Neural crest cell (in vitro differentiated cells): ENCODE data around the gene COX7A2L. TPM values are rescaled to one million over a fixed set of nuclear protein-coding genes. Genes with fewer than 3 reads are reported as not detected.

Experiments
- DNase-seq: peaks from one replicate; pipeline ENCODE4 v3.0.0; 2021; ENCODE audit warnings: low read depth, mixed read lengths, low spot score
- H3K27ac Mint-ChIP-seq: one replicate; pipeline ENCODE4 v1.8.0; 2021; ENCODE audit warnings: mild to moderate bottlenecking, mixed read lengths; ENCODE audit not compliant: unreplicated experiment
- H3K27me3 Mint-ChIP-seq: 2 replicates; pipeline ENCODE4 v1.8.0; 2021; ENCODE audit warnings: low read depth, mild to moderate bottlenecking, mixed read lengths
- H3K36me3 Mint-ChIP-seq: 2 replicates; pipeline ENCODE4 v1.8.0; 2021; ENCODE audit warnings: low read depth, mild to moderate bottlenecking, mixed read lengths
- H3K4me1 Mint-ChIP-seq: 2 replicates; pipeline ENCODE4 v1.8.0; 2021; ENCODE audit warnings: mixed read lengths
- H3K4me3 Mint-ChIP-seq: one replicate; pipeline ENCODE4 v1.8.0; 2021; ENCODE audit warnings: mild to moderate bottlenecking, mixed read lengths
- H3K9me3 Mint-ChIP-seq: 2 replicates; pipeline ENCODE4 v1.8.0; 2021; ENCODE audit warnings: mixed read lengths
- total RNA-seq: library from RNA; stranded (reverse); gene quantifications from 2 replicates; pipeline ENCODE4 v1.2.1, GENCODE V29; 2021
- TF ChIP-seq, protein P1 (sequence below): fragments of 200-600 bp; sonication (generic); conservative IDR thresholded peaks from 2 replicates; pipeline ENCODE4 v1.5.0; 2021; ENCODE audit warnings: antibody characterized with exemption, mild to moderate bottlenecking

The COX7A2L gene
- total RNA-seq, 1 donor from 2014 or later, result 94.4 TPM

DNA sequence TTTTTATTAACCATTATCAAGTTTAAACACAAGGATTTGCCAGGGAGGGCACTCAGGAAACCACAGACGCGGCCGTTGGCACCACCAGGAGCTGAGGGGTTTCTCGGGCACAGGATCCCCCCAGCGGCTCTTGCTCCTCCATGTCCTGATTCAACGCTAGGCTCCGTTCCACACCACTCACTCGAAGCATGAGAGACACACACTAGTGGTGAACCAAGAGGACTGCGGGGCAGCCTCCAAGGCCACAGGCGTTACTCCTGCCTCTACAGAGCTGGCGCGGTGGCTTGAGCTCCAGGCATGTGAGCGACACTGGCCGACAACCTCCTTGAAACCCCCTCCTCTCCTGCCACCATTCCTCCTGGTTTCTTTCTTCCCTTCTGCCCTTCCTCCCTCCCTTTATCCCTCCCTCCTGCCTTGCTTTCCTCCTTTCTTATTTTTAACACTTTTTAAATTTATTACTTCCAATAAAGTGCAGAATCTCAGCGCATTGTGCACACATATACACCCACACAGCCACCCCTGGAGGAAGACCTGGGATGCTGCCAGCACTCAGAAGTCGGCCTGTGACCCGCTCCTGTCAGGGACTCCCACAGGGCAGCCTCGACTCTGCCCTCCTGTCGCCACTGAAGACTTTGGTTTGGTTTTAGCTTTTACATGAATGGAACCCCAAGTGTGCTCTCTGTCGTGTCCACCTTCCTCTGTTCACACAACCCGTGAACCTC, 21.7 kb downstream of the COX7A2L start:
- peaks cover 23% of the 10 kb centered on the region for H3K4me1 Mint-ChIP-seq
- H3K27ac Mint-ChIP-seq, result peak overlapping the region; percentile 93
- no peaks in the 10 kb centered on the region for H3K27me3 Mint-ChIP-seq
- H3K36me3 Mint-ChIP-seq, result peaks cover 43% of the 10 kb centered on the region
- peaks cover 5% of the 10 kb centered on the region for H3K9me3 Mint-ChIP-seq
- TF ChIP-seq, protein P1, sequence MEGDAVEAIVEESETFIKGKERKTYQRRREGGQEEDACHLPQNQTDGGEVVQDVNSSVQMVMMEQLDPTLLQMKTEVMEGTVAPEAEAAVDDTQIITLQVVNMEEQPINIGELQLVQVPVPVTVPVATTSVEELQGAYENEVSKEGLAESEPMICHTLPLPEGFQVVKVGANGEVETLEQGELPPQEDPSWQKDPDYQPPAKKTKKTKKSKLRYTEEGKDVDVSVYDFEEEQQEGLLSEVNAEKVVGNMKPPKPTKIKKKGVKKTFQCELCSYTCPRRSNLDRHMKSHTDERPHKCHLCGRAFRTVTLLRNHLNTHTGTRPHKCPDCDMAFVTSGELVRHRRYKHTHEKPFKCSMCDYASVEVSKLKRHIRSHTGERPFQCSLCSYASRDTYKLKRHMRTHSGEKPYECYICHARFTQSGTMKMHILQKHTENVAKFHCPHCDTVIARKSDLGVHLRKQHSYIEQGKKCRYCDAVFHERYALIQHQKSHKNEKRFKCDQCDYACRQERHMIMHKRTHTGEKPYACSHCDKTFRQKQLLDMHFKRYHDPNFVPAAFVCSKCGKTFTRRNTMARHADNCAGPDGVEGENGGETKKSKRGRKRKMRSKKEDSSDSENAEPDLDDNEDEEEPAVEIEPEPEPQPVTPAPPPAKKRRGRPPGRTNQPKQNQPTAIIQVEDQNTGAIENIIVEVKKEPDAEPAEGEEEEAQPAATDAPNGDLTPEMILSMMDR, result peak; percentile 29
- no peak overlapping the region for H3K4me3 Mint-ChIP-seq
- DNase-seq, result no peak

DNA sequence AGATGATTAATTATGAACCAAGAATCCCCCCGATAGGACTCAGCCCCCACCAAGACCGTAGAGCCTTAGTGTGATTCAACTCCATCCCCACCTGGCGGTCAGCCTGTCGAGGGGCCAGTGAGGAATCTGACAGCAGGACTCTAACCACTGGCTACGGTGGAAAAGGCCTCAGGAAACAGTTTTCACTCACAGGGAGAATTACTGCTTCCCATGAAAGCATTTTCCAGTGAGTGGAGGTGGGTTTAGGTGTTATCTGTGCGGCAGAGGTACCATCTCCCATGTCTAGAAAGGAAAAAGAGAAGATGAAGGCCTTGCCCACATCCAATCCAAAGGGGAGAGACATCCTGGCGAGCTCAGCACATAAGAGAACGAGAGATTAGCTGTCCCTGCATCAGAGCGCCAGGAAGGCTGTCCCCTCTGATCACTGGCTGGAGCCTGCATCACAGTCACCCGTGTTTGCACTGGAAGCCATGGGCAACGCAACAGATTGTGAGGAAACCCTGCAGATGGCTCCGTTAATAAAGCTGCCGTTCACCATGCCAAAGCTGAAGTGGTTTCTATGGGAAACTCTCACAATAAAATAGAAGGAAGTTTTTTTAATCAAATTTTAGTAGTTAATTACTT, 22.3 kb downstream of the COX7A2L start:
- H3K27me3 Mint-ChIP-seq, result no peaks in the 10 kb centered on the region
- peaks cover 23% of the 10 kb centered on the region for H3K4me1 Mint-ChIP-seq
- H3K9me3 Mint-ChIP-seq, result peaks cover 5% of the 10 kb centered on the region
- peak overlapping the region; percentile 75 for H3K27ac Mint-ChIP-seq
- H3K4me3 Mint-ChIP-seq, result no peak overlapping the region
- TF ChIP-seq, protein P1, result no peak
- no peak for DNase-seq
- H3K36me3 Mint-ChIP-seq, result peaks cover 43% of the 10 kb centered on the region

DNA sequence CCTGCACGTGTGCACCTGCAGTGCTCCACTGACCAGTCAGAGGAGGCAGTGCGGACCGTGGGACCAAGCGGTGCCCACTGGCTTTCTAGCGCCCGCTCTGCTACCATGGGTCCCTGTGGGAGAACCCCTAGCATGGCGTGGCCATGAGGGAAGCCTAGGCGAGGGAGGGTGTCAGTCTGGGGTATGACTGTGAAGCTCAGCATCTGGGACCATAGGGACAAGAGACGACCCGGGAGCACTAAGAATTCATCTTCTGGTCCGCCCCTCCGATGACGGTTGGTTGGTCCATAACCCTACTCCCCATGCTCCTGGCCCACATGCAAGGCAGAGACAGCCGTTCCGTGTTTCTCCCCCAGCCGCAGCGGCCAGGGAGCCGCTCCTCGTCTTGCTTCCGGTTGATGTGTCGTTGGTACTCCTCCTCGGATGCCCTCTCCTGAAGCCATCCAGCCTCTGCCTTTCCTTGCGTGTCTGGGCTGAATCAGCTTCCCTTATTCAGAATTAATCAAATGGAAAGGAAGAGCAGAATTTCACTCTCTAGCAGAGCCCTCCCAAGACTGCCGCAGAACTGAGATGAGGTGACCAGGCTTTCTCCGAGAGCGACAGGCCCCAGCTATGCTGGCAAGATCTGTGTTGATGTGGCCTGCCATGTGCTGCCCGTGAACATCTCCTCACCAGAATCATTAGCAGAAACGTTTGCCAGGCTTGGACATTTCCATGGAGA, 23.0 kb downstream of the COX7A2L start:
- Mint-ChIP-seq H3K36me3 (peaks cover 39% of the 10 kb centered on the region), H3K4me3 (no peak overlapping the region), H3K4me1 (peaks cover 20% of the 10 kb centered on the region), H3K27ac (no peak overlapping the region), H3K9me3 (peaks cover 5% of the 10 kb centered on the region), H3K27me3 (no peaks in the 10 kb centered on the region)
- no peak for DNase-seq
- TF ChIP-seq, protein P1, result no peak

DNA sequence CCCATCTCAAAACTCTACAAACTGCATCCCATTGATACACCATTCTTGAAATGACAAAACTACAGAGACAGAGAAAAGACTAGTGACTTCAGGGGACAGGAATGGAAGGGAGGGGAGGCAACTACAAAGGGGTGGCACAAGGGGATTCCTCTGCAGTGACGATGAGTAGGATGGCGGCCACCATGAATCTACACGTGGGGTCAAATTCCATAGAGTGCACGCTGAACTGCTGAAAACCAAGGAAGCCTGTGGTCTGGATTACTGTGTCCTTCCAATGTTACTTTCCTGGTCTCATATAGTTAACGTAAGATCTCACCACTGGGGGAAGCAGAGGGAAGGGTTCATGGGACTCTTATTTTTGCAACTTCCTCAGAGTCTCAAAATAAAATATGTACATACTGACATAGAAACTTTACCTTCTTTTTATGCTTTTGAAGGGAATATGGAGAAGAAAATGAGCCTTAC, 23.6 kb downstream of the COX7A2L start:
- Mint-ChIP-seq H3K4me1 (peaks cover 14% of the 10 kb centered on the region), H3K27me3 (no peaks in the 10 kb centered on the region), H3K4me3 (no peak overlapping the region), H3K36me3 (peaks cover 38% of the 10 kb centered on the region), H3K9me3 (peaks cover 5% of the 10 kb centered on the region), H3K27ac (peak overlapping the region; percentile 31)
- TF ChIP-seq, protein P1, result peak; percentile 33
- no peak for DNase-seq

DNA sequence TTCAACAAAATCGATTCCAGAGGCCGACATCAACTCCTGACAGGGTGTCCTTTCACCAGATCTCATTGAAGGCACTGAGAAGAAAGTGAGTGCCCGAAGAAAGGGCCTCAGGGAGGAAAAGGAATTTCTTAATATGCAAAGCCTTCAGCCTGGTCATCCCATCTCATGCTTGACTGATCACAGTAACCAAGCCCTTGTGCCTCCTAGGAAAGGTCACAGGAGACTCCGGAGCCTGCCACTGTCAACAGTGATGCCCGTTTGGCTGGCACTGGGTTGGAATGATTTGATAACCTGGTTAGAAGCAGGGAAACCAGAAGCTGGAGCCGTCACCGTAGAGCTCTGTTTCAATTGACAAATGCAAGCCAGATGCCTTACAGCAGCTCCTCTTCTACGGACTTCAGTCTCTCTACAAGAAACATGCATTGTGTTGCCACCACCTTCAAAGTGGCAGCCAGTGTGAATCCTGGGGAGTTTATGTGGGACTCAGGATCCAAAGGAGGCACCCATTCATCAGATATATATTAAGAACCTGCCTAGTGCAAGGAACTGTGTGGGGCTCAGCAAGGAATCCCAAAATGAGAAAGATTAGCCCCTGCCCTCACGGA, 24.6 kb downstream of the COX7A2L start:
- Mint-ChIP-seq H3K36me3 (peaks cover 41% of the 10 kb centered on the region), H3K4me1 (peaks cover 7% of the 10 kb centered on the region), H3K27ac (no peak overlapping the region), H3K4me3 (no peak overlapping the region), H3K27me3 (no peaks in the 10 kb centered on the region), H3K9me3 (peaks cover 5% of the 10 kb centered on the region)
- no peak for DNase-seq
- TF ChIP-seq, protein P1, result no peak
